MV-4-11 (cell line): Measurements from ENCODE around the gene CEACAM5.
"Not testable (repeated sequence)": the region's sequence is repeated elsewhere in the genome, so short reads cannot be mapped to it uniquely, and the experiment has no call there.

Experiments
- DNase-seq: peaks from one replicate; lab custom pipeline; 2025; lab: John Stamatoyannopoulos, UW

The CEACAM5 gene

GRCh38 chr19:41700381-41701195 is 7.8 kb upstream of the CEACAM5 start:
- DNase-seq = no peak

DNA sequence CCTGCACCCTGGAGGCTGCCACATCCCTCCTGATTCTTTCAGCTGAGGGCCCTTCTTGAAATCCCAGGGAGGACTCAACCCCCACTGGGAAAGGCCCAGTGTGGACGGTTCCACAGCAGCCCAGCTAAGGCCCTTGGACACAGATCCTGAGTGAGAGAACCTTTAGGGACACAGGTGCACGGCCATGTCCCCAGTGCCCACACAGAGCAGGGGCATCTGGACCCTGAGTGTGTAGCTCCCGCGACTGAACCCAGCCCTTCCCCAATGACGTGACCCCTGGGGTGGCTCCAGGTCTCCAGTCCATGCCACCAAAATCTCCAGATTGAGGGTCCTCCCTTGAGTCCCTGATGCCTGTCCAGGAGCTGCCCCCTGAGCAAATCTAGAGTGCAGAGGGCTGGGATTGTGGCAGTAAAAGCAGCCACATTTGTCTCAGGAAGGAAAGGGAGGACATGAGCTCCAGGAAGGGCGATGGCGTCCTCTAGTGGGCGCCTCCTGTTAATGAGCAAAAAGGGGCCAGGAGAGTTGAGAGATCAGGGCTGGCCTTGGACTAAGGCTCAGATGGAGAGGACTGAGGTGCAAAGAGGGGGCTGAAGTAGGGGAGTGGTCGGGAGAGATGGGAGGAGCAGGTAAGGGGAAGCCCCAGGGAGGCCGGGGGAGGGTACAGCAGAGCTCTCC is 6.9 kb upstream of the CEACAM5 start:
- peak; percentile 3 for DNase-seq

- no peak for DNase-seq
Observed at GRCh38 chr19:41702171-41702651, 6.2 kb upstream of the CEACAM5 start.

DNA sequence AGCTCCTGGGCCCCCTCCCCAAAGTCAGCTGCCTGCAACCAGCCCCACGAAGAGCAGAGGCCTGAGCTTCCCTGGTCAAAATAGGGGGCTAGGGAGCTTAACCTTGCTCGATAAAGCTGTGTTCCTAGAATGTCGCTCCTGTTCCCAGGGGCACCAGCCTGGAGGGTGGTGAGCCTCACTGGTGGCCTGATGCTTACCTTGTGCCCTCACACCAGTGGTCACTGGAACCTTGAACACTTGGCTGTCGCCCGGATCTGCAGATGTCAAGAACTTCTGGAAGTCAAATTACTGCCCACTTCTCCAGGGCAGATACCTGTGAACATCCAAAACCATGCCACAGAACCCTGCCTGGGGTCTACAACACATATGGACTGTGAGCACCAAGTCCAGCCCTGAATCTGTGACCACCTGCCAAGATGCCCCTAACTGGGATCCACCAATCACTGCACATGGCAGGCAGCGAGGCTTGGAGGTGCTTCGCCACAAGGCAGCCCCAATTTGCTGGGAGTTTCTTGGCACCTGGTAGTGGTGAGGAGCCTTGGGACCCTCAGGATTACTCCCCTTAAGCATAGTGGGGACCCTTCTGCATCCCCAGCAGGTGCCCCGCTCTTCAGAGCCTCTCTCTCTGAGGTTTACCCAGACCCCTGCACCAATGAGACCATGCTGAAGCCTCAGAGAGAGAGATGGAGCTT is 4.7 kb upstream of the CEACAM5 start:
- DNase-seq = no peak

DNA sequence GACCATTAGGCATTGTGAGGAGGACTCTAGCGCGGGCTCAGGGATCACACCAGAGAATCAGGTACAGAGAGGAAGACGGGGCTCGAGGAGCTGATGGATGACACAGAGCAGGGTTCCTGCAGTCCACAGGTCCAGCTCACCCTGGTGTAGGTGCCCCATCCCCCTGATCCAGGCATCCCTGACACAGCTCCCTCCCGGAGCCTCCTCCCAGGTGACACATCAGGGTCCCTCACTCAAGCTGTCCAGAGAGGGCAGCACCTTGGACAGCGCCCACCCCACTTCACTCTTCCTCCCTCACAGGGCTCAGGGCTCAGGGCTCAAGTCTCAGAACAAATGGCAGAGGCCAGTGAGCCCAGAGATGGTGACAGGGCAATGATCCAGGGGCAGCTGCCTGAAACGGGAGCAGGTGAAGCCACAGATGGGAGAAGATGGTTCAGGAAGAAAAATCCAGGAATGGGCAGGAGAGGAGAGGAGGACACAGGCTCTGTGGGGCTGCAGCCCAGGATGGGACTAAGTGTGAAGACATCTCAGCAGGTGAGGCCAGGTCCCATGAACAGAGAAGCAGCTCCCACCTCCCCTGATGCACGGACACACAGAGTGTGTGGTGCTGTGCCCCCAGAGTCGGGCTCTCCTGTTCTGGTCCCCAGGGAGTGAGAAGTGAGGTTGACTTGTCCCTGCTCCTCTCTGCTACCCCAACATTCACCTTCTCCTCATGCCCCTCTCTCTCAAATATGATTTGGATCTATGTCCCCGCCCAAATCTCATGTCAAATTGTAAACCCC is 2.8 kb upstream of the CEACAM5 start:
- DNase-seq = peak; percentile 21

DNA sequence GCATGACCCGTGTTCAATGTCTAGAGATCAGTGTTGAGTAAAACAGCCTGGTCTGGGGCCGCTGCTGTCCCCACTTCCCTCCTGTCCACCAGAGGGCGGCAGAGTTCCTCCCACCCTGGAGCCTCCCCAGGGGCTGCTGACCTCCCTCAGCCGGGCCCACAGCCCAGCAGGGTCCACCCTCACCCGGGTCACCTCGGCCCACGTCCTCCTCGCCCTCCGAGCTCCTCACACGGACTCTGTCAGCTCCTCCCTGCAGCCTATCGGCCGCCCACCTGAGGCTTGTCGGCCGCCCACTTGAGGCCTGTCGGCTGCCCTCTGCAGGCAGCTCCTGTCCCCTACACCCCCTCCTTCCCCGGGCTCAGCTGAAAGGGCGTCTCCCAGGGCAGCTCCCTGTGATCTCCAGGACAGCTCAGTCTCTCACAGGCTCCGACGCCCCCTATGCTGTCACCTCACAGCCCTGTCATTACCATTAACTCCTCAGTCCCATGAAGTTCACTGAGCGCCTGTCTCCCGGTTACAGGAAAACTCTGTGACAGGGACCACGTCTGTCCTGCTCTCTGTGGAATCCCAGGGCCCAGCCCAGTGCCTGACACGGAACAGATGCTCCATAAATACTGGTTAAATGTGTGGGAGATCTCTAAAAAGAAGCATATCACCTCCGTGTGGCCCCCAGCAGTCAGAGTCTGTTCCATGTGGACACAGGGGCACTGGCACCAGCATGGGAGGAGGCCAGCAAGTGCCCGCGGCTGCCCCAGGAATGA is 1.5 kb upstream of the CEACAM5 start:
- peak; percentile 69 for DNase-seq

DNA sequence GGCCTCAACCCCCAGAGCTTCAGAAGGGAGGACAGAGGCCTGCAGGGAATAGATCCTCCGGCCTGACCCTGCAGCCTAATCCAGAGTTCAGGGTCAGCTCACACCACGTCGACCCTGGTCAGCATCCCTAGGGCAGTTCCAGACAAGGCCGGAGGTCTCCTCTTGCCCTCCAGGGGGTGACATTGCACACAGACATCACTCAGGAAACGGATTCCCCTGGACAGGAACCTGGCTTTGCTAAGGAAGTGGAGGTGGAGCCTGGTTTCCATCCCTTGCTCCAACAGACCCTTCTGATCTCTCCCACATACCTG is 969 bp upstream of the CEACAM5 start:
- no peak for DNase-seq

DNA sequence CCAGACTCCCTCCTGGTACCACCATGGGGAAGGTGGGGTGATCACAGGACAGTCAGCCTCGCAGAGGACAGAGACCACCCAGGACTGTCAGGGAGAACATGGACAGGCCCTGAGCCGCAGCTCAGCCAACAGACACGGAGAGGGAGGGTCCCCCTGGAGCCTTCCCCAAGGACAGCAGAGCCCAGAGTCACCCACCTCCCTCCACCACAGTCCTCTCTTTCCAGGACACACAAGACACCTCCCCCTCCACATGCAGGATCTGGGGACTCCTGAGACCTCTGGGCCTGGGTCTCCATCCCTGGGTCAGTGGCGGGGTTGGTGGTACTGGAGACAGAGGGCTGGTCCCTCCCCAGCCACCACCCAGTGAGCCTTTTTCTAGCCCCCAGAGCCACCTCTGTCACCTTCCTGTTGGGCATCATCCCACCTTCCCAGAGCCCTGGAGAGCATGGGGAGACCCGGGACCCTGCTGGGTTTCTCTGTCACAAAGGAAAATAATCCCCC is 505 bp upstream of the CEACAM5 start:
- DNase-seq = no peak

- DNase-seq = not testable (repeated sequence)
Observed at GRCh38 chr19:41709516-41709915, 1.1 kb downstream of the CEACAM5 start.

DNA sequence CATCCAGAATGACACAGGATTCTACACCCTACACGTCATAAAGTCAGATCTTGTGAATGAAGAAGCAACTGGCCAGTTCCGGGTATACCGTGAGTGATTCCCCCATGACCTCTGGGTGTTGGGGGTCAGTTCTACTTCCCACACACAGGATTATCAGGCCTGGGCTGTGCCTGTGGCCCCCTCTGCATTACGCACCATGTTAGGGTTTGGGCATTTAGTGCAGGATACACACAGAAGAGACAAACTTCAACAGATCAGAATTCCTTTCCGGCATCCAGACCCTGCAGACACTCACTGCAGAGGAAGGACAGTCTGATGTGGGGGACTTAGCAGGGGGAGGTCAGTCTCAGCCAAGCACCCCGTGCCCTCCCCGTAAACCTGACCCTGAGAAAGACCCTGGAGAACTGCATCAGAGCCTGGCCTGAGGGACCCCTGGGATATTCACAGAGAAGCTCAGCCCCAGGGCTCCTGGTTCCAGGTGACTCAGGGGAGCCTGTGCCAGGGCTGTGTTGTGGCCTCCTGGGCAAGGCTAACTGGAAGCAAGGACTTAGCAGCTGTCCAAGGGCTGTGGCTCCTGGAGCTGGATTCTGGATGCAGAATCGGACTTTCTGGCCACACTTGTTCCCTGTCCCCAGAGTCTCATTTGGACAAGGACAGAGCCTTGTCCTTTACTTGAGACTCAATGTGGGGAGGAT is 1.7 kb downstream of the CEACAM5 start:
- no peak for DNase-seq

GRCh38 chr19:41711376-41712261 is 3.2 kb downstream of the CEACAM5 start:
- DNase-seq = no peak

GRCh38 chr19:41714598-41714997 is 6.2 kb downstream of the CEACAM5 start:
- no peak for DNase-seq

- DNase-seq = no peak
Observed at GRCh38 chr19:41718761-41719160, 10.3 kb downstream of the CEACAM5 start.

DNA sequence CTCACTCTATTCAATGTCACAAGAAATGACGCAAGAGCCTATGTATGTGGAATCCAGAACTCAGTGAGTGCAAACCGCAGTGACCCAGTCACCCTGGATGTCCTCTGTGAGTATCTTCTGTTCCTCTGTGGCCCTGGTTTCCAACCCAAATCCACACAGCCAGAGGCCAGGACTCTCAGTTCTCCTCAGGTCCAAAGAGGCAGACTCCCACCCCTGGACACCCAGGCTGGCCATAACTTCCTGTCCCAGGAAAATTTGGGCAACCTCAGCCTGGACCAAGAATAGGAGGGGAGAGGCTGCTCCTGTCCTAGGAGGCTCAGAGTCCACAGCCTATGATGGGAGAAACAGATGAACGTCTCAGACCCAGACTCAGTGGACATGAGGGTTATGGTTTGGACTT is 11.7 kb downstream of the CEACAM5 start:
- DNase-seq = no peak

DNA sequence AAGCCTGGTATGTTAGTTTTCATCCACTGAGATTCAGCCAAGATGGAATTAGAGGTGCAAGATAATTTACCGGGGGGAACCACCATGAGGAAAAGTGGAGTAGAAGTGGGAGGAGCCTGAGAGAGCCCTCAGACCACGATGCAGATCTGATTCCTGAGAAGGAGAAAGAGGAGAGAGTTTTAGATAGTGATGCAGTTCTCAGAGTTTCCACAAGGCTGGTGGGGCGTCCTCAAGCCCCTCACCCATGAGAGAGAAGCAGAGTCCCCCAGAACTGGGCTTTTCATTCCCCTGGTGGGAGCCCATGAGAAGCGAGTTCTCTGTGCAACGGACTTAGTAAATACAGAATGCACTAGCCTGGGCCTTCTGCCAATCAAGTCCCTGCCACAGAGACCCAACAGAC is 18.1 kb downstream of the CEACAM5 start:
- no peak for DNase-seq

DNA sequence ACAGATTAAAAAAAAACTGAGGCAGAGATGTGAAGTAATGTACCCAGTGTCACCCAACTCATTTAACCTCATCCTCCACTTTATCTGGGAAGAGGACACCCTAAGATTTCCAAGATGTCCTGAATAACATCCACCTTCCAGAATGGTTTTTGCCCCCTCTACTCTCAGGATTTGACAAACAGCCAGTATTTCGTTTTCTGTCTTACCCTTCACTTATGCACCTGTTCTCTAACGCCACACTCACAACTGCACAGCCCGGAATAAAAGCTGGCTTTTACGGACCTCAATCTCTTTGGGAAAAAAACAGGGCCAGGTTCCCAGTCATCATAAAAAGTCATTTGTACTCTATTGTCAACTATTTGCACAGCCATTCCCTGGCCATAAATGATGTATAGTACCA is 25.7 kb downstream of the CEACAM5 start:
- no peak for DNase-seq

GRCh38 chr19:41734585-41734984 is 26.2 kb downstream of the CEACAM5 start:
- no peak for DNase-seq

GRCh38 chr19:41735071-41735600 is 26.7 kb downstream of the CEACAM5 start:
- no peak for DNase-seq

DNA sequence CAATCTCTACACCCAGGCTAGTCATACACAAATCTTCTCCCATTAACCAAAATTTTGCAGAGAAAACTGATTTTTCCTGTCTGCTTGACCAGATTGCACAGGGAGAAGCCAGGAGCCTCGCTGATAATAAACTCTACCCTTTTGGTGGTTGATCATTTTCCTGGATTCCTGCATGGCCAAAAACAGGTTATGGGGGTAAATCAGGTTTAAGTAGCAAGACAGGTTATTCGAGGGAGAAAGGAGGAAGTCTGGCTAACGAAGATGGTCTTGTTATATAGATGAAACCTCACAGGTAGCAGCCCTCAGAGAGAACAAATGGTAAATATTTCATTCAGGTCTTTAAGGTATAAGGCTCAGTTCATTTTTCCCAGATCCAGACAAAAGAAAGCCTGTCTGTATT is 30.9 kb downstream of the CEACAM5 start:
- DNase-seq = no peak
